KG1 (cell line): ENCODE measurements around the gene USP17L18.
"Not testable (repeated sequence)": the region's sequence is repeated elsewhere in the genome, so short reads cannot be mapped to it uniquely, and the experiment has no call there.

ENCODE experiments used
- DNase-seq: peaks from one replicate; lab custom pipeline; 2025; lab: John Stamatoyannopoulos, UW

The USP17L18 gene

GRCh38 chr4:9247953-9248680 lies at the start of gene USP17L18:
Gene USP17L18, plus strand, starts transcription at chr4:9248630. Its CDS starts 0 bp downstream, at chr4:9248630.
- not testable (repeated sequence) for DNase-seq

GRCh38 chr4:9210357-9210756 lies 38.1 kb upstream of the USP17L18 start, which contains the start of gene USP17L10:
Gene USP17L10, plus strand, starts transcription at chr4:9210657. Its CDS starts 0 bp downstream, at chr4:9210657.
- DNase-seq: not testable (repeated sequence)

DNA sequence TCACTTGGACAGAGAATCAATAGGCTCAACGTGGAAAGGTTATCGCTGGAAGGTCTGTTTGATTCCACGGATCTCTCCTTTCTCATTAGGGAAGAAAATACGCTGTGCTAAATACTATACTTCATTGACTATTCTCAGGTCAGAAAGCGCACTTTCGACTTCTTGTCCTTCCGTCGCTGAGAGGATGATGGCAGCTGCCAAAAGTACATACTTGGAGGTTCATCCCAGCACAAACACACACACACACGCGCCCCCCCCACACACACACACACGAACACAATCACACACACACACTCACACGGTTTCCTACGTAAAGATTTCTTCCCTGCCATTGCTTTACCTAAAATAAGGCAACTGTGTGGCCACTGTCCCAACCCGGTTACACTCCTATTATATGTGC lies 33.7 kb upstream of the USP17L18 start:
- not testable (repeated sequence) for DNase-seq

- DNase-seq: not testable (repeated sequence)
These were observed 33.3 kb upstream of the USP17L18 start, which contains the start of gene USP17L11 for GRCh38 chr4:9215105-9215504. Gene USP17L11, plus strand, starts transcription at chr4:9215405. Its CDS starts 0 bp downstream, at chr4:9215405.

DNA sequence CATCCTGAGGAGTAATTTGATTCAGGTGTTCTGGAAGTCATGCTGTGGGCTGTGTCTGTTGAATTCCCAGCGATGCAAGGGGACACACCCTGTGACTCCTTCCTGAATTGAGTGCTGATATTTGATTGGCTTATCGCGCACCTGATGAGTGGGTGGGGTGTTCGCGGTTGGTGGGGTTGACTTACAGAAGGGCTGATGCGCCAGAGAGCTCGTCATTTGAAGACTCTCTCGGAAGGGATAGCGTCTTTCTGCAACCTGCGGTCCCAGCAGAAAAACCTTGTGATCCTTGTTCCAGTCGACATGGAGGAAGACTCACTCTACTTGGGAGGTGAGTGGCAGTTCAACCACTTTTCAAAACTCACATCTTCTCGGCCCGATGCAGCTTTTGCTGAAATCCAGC lies 28.6 kb upstream of the USP17L18 start, which contains the start of gene USP17L12:
Gene USP17L12, plus strand, starts transcription at position 301 of the 400 bp plus-strand sequence. Its CDS starts 0 bp downstream, at position 301.
- DNase-seq: not testable (repeated sequence)

DNA sequence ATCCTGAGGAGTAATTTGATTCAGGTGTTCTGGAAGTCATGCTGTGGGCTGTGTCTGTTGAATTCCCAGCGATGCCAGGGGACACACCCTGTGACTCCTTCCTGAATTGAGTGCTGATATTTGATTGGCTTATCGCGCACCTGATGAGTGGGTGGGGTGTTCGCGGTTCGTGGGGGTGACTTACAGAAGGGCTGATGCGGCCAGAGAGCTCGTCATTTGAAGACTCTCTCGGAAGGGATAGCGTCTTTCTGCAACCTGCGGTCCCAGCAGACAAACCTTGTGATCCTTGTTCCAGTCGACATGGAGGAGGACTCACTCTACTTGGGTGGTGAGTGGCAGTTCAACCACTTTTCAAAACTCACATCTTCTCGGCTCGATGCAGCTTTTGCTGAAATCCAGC lies 23.8 kb upstream of the USP17L18 start, which contains the start of gene USP17L13:
Gene USP17L13, plus strand, starts transcription at position 301 of the 400 bp plus-strand sequence. Its CDS starts 0 bp downstream, at position 301.
- not testable (repeated sequence) for DNase-seq

DNA sequence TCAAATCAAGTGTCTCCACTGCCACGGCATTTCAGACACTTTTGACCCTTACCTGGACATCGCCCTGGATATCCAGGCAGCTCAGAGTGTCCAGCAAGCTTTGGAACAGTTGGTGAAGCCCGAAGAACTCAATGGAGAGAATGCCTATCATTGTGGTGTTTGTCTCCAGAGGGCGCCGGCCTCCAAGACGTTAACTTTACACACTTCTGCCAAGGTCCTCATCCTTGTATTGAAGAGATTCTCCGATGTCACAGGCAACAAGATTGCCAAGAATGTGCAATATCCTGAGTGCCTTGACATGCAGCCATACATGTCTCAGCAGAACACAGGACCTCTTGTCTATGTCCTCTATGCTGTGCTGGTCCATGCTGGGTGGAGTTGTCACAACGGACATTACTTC lies 18.2 kb upstream of the USP17L18 start:
- not testable (repeated sequence) for DNase-seq

DNA sequence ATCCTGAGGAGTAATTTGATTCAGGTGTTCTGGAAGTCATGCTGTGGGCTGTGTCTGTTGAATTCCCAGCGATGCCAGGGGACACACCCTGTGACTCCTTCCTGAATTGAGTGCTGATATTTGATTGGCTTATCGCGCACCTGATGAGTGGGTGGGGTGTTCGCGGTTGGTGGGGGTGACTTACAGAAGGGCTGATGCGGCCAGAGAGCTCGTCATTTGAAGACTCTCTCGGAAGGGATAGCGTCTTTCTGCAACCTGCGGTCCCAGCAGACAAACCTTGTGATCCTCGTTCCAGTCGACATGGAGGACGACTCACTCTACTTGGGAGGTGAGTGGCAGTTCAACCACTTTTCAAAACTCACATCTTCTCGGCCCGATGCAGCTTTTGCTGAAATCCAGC lies 14.3 kb upstream of the USP17L18 start, which contains the start of gene USP17L15:
Gene USP17L15, plus strand, starts transcription at position 301 of the 400 bp plus-strand sequence. Its CDS starts 0 bp downstream, at position 301.
- not testable (repeated sequence) for DNase-seq

- DNase-seq: not testable (repeated sequence)
These were observed 10.0 kb upstream of the USP17L18 start for GRCh38 chr4:9238461-9238860.

DNA sequence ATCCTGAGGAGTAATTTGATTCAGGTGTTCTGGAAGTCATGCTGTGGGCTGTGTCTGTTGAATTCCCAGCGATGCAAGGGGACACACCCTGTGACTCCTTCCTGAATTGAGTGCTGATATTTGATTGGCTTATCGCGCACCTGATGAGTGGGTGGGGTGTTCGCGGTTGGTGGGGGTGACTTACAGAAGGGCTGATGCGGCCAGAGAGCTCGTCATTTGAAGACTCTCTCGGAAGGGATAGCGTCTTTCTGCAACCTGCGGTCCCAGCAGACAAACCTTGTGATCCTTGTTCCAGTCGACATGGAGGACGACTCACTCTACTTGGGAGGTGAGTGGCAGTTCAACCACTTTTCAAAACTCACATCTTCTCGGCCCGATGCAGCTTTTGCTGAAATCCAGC lies 4.9 kb upstream of the USP17L18 start, which contains the start of gene USP17L17:
Gene USP17L17, plus strand, starts transcription at position 301 of the 400 bp plus-strand sequence. Its CDS starts 0 bp downstream, at position 301.
- not testable (repeated sequence) for DNase-seq

DNA sequence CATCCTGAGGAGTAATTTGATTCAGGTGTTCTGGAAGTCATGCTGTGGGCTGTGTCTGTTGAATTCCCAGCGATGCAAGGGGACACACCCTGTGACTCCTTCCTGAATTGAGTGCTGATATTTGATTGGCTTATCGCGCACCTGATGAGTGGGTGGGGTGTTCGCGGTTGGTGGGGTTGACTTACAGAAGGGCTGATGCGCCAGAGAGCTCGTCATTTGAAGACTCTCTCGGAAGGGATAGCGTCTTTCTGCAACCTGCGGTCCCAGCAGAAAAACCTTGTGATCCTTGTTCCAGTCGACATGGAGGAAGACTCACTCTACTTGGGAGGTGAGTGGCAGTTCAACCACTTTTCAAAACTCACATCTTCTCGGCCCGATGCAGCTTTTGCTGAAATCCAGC lies 4.6 kb downstream of the USP17L18 start, which contains the start of gene USP17L19:
Gene USP17L19, plus strand, starts transcription at position 301 of the 400 bp plus-strand sequence. Its CDS starts 0 bp downstream, at position 301.
- not testable (repeated sequence) for DNase-seq

GRCh38 chr4:9257824-9258223 lies 9.4 kb downstream of the USP17L18 start, which contains the start of gene USP17L20:
Gene USP17L20, plus strand, starts transcription at chr4:9258124. Its CDS starts 0 bp downstream, at chr4:9258124.
- not testable (repeated sequence) for DNase-seq

- DNase-seq: not testable (repeated sequence)
These were observed 14.1 kb downstream of the USP17L18 start, which contains the start of gene USP17L21 for GRCh38 chr4:9262572-9262971. Gene USP17L21, plus strand, starts transcription at chr4:9262872. Its CDS starts 0 bp downstream, at chr4:9262872.

- DNase-seq: not testable (repeated sequence)
These were observed 18.9 kb downstream of the USP17L18 start, which contains the start of gene USP17L22 for GRCh38 chr4:9267319-9267718. Gene USP17L22, plus strand, starts transcription at chr4:9267619. Its CDS starts 0 bp downstream, at chr4:9267619.

DNA sequence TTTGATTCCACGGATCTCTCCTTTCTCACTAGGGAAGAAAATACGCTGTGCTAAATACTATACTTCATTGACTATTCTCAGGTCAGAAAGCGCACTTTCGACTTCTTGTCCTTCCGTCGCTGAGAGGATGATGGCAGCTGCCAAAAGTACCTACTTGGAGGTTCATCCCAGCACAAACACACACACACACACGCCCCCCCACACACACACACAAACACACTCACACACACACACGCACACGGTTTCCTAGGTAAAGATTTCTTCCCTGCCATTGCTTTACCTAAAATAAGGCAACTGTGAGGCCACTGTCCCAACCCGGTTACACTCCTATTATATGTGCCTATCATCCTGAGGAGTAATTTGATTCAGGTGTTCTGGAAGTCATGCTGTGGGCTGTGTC lies 23.3 kb downstream of the USP17L18 start:
- DNase-seq: not testable (repeated sequence)
